HUDEP-2 (cell line): Measurements from ENCODE around the gene NQO2.

ENCODE experiments used
- DNase-seq, 76 experiments: peaks; one replicate each; lab custom pipeline; 2025; ENCODE audit not compliant: unreplicated experiment in 76 of 76; lab: John Stamatoyannopoulos, UW

Gene NQO2

GRCh38 chr6:3063733-3064700, 64.3 kb downstream of the NQO2 start:
- DNase-seq: peak in 68 of 76 experiments; percentile 25 to 89 (median 71)

GRCh38 chr6:3068329-3069214, 68.9 kb downstream of the NQO2 start, which contains the start of gene RIPK1:
Gene RIPK1 (plus strand): TSS chr6:3068494. CDS start chr6:3076824, 8,330 bp downstream.
- DNase-seq: peak; percentile 42 to 97 (median 93)
